OCI-LY1 (cell line): ENCODE measurements around the gene TMEM59L.

Experiments used
- H2AFZ ChIP-seq: fragments of 200-600 bp; sonication (generic), shearing (Covaris generic); 2 replicates; pipeline ENCODE4 v1.6.0; 2014; ENCODE audit warnings: antibody characterized with exemption, mild to moderate bottlenecking, low read length
- H3F3A ChIP-seq: fragments of 200-600 bp; sonication (generic), shearing (Covaris generic); 2 replicates; pipeline ENCODE4 v1.6.0; 2014; ENCODE audit warnings: mild to moderate bottlenecking, antibody characterized with exemption, low read length, moderate library complexity; ENCODE audit not compliant: insufficient read depth
- H3K27ac ChIP-seq: fragments of 200-600 bp; sonication (generic); 2 replicates; pipeline ENCODE4 v1.5.1; 2014; ENCODE audit warnings: low read length, mixed run types, mild to moderate bottlenecking, low read depth; ENCODE audit not compliant: poor library complexity, severe bottlenecking
- H3K27me3 ChIP-seq: fragments of 200-600 bp; sonication (generic); 2 replicates; pipeline ENCODE4 v1.6.0; 2014; ENCODE audit warnings: antibody characterized with exemption, mild to moderate bottlenecking, low read length, moderate library complexity; ENCODE audit not compliant: insufficient read depth
- H3K36me3 ChIP-seq: fragments of 200-600 bp; sonication (generic); 2 replicates; pipeline ENCODE4 v1.6.1; 2014; ENCODE audit warnings: mild to moderate bottlenecking, antibody characterized with exemption, low read length, moderate library complexity, mixed read lengths; ENCODE audit not compliant: insufficient read depth
- H3K4me1 ChIP-seq: fragments of 200-600 bp; sonication (generic); 2 replicates; pipeline ENCODE4 v1.5.1; 2014; ENCODE audit warnings: mild to moderate bottlenecking, low read length, moderate library complexity; ENCODE audit not compliant: insufficient read depth, severe bottlenecking
- H3K4me2 ChIP-seq: fragments of 200-600 bp; sonication (generic), shearing (Covaris generic); 2 replicates; pipeline ENCODE4 v1.6.1; 2014; ENCODE audit warnings: low read length
- H3K4me3 ChIP-seq: fragments of 200-600 bp; sonication (generic); 2 replicates; pipeline ENCODE4 v1.5.1; 2014; ENCODE audit warnings: low read length, low read depth, mild to moderate bottlenecking, mixed read lengths; ENCODE audit not compliant: poor library complexity, severe bottlenecking
- H3K79me2 ChIP-seq: fragments of 200-600 bp; shearing (Covaris generic); 2 replicates; pipeline ENCODE4 v1.6.1; 2016; ENCODE audit warnings: mixed run types, low read length, mixed read lengths; ENCODE audit not compliant: insufficient read depth
- H3K9ac ChIP-seq: fragments of 200-600 bp; sonication (generic), shearing (Covaris generic); 2 replicates; pipeline ENCODE4 v1.6.1; 2014; ENCODE audit warnings: mild to moderate bottlenecking, low read length, mixed read lengths
- H3K9me2 ChIP-seq: fragments of 200-600 bp; sonication (generic), shearing (Covaris generic); 2 replicates; pipeline ENCODE4 v1.6.1; 2014; ENCODE audit warnings: low read depth, mild to moderate bottlenecking, low read length, mixed read lengths
- H3K9me3 ChIP-seq: fragments of 200-600 bp; shearing (Covaris generic); 2 replicates; pipeline ENCODE4 v1.6.1; 2014; ENCODE audit warnings: low read length, mixed read lengths
- H4K20me1 ChIP-seq: fragments of 200-600 bp; sonication (generic), shearing (Covaris generic); 2 replicates; pipeline ENCODE4 v1.6.0; 2016; ENCODE audit warnings: mild to moderate bottlenecking, low read length; ENCODE audit not compliant: insufficient read depth
- EZH2 ChIP-seq: fragments of 200-600 bp; sonication (generic), shearing (Covaris generic); IDR thresholded peaks from 2 replicates; pipeline ENCODE4 v1.8.0; 2017; ENCODE audit warnings: borderline replicate concordance, mixed run types, mild to moderate bottlenecking, antibody characterized with exemption, low read length, moderate library complexity, mixed read lengths
- TF ChIP-seq, protein P1 (sequence below): fragments of 200-600 bp; sonication (generic), shearing (Covaris generic); IDR thresholded peaks from 2 replicates; pipeline ENCODE4 v1.5.1; 2017; ENCODE audit warnings: mild to moderate bottlenecking, antibody characterized with exemption, low read length, moderate library complexity, mixed read lengths

The TMEM59L gene

DNA sequence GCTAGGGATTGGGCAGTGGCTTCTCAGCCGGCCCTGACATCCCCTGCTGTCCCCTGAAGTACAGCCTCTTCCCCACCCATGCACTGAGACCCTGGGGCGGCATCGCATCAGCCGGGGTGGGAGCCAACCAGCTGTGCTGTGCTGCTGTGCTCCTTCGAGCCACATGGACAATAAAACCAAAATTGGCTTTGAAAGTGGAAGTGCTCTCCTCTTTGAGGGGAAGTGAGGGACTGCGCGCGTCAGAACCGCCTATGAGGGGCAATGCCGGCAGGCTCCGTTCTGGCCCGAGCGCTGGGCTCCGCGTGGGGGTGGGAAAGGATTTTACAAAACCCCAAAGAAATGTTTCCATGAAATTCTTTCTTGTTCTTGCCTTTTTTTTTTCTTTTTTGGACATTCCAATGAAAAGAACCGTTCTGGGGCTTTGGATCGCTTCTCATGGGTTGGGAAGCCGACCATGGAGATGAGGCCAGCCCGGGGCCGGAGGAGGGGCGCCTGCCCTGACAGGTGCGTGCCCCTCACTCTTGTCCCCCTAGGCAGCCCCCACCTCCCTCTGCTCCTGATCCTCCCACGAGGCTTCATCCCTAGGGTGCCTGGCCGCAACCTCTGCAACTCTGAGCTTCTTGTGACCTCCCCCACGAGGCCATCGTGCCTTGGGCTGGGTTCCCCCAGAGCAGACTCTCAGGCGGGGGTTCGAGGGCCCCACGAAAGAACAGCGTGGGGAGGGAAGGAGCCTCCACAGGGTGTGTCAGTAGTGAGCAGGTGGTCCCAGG is 46.8 kb downstream of the TMEM59L start:
- Histone ChIP-seq H3K9me3 (no peaks in the 10 kb centered on the region), H3K36me3 (no peaks in the 10 kb centered on the region), H3K4me3 (no peak overlapping the region), H3K27me3 (peaks cover 15% of the 10 kb centered on the region; the same call in 1 of the 2 replicates), H3K4me2 (no peak overlapping the region), H3F3A (no peaks in the 10 kb centered on the region), H3K4me1 (peaks cover 4% of the 10 kb centered on the region), H2AFZ (no peak overlapping the region), H3K79me2 (no peaks in the 10 kb centered on the region), H3K27ac (no peak overlapping the region), H3K9ac (no peak overlapping the region), H3K9me2 (no peaks in the 10 kb centered on the region), H4K20me1 (no peaks in the 10 kb centered on the region)
- no peak for TF ChIP-seq EZH2
- TF ChIP-seq, protein P1, sequence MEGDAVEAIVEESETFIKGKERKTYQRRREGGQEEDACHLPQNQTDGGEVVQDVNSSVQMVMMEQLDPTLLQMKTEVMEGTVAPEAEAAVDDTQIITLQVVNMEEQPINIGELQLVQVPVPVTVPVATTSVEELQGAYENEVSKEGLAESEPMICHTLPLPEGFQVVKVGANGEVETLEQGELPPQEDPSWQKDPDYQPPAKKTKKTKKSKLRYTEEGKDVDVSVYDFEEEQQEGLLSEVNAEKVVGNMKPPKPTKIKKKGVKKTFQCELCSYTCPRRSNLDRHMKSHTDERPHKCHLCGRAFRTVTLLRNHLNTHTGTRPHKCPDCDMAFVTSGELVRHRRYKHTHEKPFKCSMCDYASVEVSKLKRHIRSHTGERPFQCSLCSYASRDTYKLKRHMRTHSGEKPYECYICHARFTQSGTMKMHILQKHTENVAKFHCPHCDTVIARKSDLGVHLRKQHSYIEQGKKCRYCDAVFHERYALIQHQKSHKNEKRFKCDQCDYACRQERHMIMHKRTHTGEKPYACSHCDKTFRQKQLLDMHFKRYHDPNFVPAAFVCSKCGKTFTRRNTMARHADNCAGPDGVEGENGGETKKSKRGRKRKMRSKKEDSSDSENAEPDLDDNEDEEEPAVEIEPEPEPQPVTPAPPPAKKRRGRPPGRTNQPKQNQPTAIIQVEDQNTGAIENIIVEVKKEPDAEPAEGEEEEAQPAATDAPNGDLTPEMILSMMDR: no peak

DNA sequence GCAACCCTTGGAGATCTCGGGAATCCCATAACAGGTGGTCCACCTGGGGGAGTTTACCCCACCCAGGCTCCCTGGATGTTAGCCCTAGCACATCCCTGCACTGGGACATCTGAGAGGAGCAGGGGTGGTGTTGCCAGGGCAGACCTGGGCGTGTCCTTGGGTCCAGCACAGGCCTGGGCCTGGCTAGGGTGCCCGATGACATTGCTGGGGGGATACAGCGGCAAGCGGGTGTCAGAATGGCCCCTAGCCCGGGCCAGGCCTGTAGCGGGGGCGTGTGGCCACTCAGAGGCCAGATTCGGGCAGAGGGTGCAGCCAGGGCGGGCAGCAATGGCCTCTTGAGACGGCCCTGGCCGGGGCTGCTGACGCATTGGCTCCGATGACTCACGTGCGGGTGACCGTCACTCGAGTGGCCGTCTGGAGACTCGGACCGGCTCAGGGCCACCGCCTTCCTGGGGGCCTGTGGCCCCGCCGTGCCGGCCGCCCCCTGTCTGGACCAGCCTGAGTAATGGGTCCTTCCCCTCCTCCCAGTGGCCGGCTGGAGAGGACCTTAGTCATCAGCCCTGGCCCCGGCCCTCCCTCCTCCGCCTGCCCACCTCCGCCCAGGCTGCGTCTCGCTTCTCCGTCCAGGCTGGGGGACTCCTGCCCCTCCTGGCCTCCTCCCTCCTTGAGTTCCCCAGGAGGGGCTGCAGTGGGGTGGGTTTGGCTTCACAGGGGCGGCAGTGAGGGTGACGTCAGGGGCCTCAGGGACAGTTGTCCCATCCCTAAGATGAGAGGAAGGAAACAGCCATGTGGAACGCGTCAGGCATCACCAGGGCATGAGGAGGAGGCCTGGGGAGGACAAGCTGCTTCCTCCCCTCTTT is 47.6 kb downstream of the TMEM59L start:
- Histone ChIP-seq H3K9me3 (no peaks in the 10 kb centered on the region), H3K79me2 (no peaks in the 10 kb centered on the region), H2AFZ (no peak overlapping the region), H3K36me3 (no peaks in the 10 kb centered on the region), H3K9ac (no peak overlapping the region), H3K27me3 (peaks cover 15% of the 10 kb centered on the region; the same call in 1 of the 2 replicates), H3K4me3 (no peak overlapping the region), H3K9me2 (no peaks in the 10 kb centered on the region), H3F3A (no peaks in the 10 kb centered on the region), H3K4me2 (no peak overlapping the region), H4K20me1 (no peaks in the 10 kb centered on the region), H3K4me1 (peaks cover 4% of the 10 kb centered on the region), H3K27ac (no peak overlapping the region)
- TF ChIP-seq EZH2: no peak
- TF ChIP-seq, protein P1: no peak

DNA sequence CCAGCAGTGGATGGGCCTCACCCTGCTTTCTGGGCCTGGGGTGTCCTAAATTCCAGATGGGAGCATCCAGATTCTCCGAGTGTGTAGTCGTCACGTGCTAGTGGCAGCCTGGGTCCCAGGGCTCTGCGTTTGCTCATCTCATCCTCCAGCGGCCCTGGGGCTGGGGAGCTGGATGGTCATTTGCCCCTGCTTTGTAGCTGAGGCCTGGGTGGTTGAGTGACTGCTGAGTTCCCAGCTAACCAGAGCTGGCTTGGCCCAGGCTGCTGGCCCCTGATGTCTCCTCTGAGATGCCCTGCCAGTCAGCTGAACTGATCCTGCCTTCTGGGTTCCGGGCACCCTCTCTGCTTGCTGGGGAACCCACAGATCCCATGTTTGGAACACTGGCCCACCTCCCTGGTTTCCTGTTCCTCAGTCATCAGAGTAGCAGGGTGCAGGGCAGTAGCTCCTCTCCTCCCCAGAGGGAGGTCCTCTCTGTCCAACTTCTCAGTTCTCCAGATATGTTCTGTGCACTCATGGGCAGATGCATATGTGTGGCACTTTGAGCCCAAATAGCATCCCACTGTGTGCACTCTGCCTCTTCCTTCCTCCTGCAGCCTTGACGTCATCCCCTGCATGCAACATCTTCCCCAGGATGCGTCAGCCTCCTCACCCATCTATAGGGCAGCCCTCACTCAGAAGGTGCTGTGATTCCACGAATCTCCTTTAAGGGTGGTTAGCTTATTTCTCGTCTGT is 48.4 kb downstream of the TMEM59L start:
- no peaks in the 10 kb centered on the region for H3K79me2 ChIP-seq
- TF ChIP-seq EZH2: no peak
- no peaks in the 10 kb centered on the region for H3K36me3 ChIP-seq
- no peak overlapping the region for H3K9ac ChIP-seq
- no peaks in the 10 kb centered on the region for H3K9me3 ChIP-seq
- no peaks in the 10 kb centered on the region for H3F3A ChIP-seq
- no peak overlapping the region for H3K4me3 ChIP-seq
- H3K27ac ChIP-seq: no peak overlapping the region
- H2AFZ ChIP-seq: no peak overlapping the region
- peaks cover 15% of the 10 kb centered on the region; the same call in 1 of the 2 replicates for H3K27me3 ChIP-seq
- peaks cover 4% of the 10 kb centered on the region for H3K4me1 ChIP-seq
- no peaks in the 10 kb centered on the region for H3K9me2 ChIP-seq
- no peak overlapping the region for H3K4me2 ChIP-seq
- H4K20me1 ChIP-seq: no peaks in the 10 kb centered on the region
